Camera-type eye (tissue), 1 donor: ENCODE data around the gene WDR44. TPM values are rescaled to one million over a fixed set of nuclear protein-coding genes. Genes with fewer than 3 reads are reported as not detected.

Experiments
- total RNA-seq: library from RNA; depleted of rRNA; stranded (reverse); fragments of >200 nt; gene quantifications from one replicate; pipeline ENCODE4 v1.2.3, GENCODE V29; 2014

WDR44 gene, protein sequence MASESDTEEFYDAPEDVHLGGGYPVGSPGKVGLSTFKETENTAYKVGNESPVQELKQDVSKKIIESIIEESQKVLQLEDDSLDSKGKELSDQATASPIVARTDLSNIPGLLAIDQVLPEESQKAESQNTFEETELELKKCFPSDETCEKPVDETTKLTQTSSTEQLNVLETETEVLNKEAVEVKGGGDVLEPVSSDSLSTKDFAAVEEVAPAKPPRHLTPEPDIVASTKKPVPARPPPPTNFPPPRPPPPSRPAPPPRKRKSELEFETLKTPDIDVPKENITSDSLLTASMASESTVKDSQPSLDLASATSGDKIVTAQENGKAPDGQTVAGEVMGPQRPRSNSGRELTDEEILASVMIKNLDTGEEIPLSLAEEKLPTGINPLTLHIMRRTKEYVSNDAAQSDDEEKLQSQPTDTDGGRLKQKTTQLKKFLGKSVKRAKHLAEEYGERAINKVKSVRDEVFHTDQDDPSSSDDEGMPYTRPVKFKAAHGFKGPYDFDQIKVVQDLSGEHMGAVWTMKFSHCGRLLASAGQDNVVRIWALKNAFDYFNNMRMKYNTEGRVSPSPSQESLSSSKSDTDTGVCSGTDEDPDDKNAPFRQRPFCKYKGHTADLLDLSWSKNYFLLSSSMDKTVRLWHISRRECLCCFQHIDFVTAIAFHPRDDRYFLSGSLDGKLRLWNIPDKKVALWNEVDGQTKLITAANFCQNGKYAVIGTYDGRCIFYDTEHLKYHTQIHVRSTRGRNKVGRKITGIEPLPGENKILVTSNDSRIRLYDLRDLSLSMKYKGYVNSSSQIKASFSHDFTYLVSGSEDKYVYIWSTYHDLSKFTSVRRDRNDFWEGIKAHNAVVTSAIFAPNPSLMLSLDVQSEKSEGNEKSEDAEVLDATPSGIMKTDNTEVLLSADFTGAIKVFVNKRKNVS
- 28.0 TPM for total RNA-seq

DNA sequence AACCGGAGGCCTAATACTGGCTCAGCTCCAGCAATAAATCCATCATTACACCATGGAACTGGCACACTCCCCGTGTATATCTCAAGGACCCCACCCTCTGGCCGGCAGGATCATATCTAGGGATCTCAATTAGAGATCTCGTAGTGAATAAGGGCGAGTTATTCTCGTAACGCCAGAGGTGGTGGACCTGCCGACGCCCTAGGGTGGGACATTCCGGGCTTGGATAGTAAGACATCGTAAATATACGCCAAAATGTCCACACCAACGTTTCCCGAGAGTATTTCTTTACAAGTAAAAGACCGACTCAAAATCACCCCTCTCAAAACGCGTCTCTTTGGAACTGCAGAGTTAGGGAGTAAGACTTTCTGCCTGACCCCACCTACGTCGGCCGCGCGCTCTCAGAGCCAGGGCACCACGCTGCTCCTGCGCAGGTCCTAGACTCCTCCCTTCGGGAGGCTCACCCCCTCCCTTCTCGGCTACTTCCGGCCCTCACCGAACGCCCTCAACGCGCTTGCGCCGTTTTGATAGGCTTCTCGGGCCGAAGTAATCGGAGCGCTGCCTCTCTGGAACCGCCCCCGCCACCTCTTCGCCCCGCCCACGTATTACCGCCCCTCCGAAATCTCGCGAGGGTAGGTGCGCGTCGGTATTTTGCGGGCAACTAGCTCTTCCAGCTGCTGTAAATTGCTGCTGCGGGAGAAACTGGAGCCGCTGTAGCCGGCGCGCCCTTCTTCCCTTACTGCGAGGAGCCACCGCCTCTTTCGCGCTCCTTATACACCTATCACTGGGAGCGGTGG lies at the start of gene WDR44:
WDR44 (plus strand) TSS at position 643 of the 794 bp plus-strand sequence. CDS start 398 bp downstream, outside the sequence.

DNA sequence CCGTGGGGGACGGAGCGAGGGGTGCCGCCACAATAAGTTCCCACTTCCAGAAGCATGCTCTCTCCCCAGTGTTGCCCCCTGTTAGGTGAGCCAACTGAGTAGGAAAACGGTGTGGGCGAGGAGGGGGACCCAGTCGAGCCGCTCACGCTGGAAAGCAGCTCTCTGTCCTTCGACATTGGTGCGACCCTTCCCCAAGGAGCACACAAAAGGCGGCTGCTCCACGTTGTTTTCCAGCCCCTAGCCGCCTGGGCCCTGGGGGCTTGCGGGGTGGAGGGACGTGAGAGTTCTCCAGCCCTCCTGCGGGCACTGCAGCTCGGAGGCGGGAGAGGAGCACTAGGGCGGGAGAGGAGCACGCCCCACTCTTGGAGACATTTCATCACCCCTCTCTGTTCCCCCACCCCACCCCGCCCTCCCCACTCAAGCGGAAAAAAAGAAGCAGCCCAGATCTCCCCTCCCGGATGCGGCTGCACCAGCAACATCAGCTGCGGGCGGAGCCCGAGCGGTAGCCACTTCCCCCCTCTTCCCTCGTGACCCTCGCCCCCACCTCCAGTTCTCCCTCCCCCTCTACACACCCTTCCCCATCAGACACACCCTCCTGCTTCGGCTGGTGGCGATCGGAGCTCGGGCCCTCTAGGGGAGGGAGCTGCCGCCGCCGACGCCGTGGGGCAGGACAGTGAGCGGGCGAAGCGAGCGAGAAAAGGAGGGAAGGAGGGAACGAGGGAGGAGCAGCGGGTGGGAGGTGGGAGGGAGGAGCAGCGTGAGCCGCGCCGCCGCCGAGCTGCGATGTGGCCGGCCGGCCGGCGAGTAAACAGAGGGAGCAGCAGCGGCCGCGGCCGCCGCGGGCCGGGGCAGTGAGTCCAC lies 149.4 kb downstream of the WDR44 start, which contains the start of gene DOCK11:
DOCK11 (plus strand) TSS at position 755 of the 861 bp plus-strand sequence. CDS start 157 bp downstream, outside the sequence.

Other genes starting within 250 kb of the WDR44 start
- gene KLHL13, start 229.3 kb upstream of the WDR44 start, total RNA-seq = 36.2 TPM
- gene DOCK11, start 149.7 kb downstream of the WDR44 start, total RNA-seq = 21.0 TPM